Muscle of leg (tissue), 11 donors: ENCODE data around the gene RBM41. TPM values are rescaled to one million over a fixed set of nuclear protein-coding genes. Genes with fewer than 3 reads are reported as not detected.
"Not testable (repeated sequence)": the region's sequence is repeated elsewhere in the genome, so short reads cannot be mapped to it uniquely, and the experiment has no call there.

Experiments
- DNase-seq: peaks from one replicate; pipeline ENCODE4 v3.0.0; 2013
- H3K27ac ChIP-seq: one replicate; pipeline ENCODE4 v1.5.1; 2013; ENCODE audit warnings: mild to moderate bottlenecking, low read length, control low read depth
- H3K27me3 ChIP-seq: one replicate; pipeline ENCODE4 v1.6.1; 2013; ENCODE audit warnings: low read length; ENCODE audit not compliant: control insufficient read depth, insufficient read depth
- H3K36me3 ChIP-seq: one replicate; pipeline ENCODE4 v1.6.1; 2013; ENCODE audit warnings: low read length; ENCODE audit not compliant: control insufficient read depth, insufficient read depth
- H3K4me1 ChIP-seq: one replicate; pipeline ENCODE4 v1.6.1; 2013; ENCODE audit warnings: low read length; ENCODE audit not compliant: control insufficient read depth, insufficient read depth
- H3K4me3 ChIP-seq: one replicate; pipeline ENCODE4 v1.5.1; 2013; ENCODE audit warnings: low read length, control low read depth
- H3K9me3 ChIP-seq: replicated peaks from 2 replicates; pipeline ENCODE4 v1.6.1; 2013; ENCODE audit warnings: low read depth, low read length; ENCODE audit not compliant: control insufficient read depth
- WGBS: methylation state at CpG from one replicate; pipeline ENCODE4 v1.1.5; 2013; ENCODE audit warnings: missing lambda C conversion rate; ENCODE audit not compliant: insufficient coverage; 5-methylcytosine and 5-hydroxymethylcytosine counted together
- polyA plus RNA-seq, 8 donors: library from polyadenylated mRNA; unstranded; fragments of 120-200 nt; gene quantifications; one replicate each; pipeline versions ENCODE4 v1.2.1 to v1.2.3, GENCODE V29; 2013; ENCODE audit warnings: inconsistent platforms in 1 of 8, low replicate concordance in 1 of 8; ENCODE audit not compliant: insufficient read length in 8 of 8, insufficient read depth in 1 of 8
- total RNA-seq: library from RNA; stranded (reverse); fragments of 120-200 nt; gene quantifications from one replicate; pipeline ENCODE4 v1.2.4, GENCODE V29; 2013

RBM41 gene
- total and polyA plus RNA-seq, 9 donors: 5.1 to 13.5 (median 9.9) TPM

GRCh38 chrX:107135049-107135964 lies 16.7 kb upstream of the RBM41 start:
- Histone ChIP-seq H3K9me3 (no peaks in the 10 kb centered on the region), H3K4me3 (no peak overlapping the region), H3K36me3 (no peaks in the 10 kb centered on the region), H3K27ac (no peak overlapping the region), H3K27me3 (peaks cover 3% of the 10 kb centered on the region), H3K4me1 (no peaks in the 10 kb centered on the region)
- WGBS: no CpG with 5 or more reads among the region's 5 CpGs
- DNase-seq: no peak

- Histone ChIP-seq H3K27ac (no peak overlapping the region), H3K36me3 (no peaks in the 10 kb centered on the region), H3K9me3 (no peaks in the 10 kb centered on the region), H3K27me3 (peaks cover 3% of the 10 kb centered on the region), H3K4me1 (no peaks in the 10 kb centered on the region), H3K4me3 (no peak overlapping the region)
- DNase-seq: no peak
Measured at GRCh38 chrX:107123750-107124149, 5.1 kb upstream of the RBM41 start.

DNA sequence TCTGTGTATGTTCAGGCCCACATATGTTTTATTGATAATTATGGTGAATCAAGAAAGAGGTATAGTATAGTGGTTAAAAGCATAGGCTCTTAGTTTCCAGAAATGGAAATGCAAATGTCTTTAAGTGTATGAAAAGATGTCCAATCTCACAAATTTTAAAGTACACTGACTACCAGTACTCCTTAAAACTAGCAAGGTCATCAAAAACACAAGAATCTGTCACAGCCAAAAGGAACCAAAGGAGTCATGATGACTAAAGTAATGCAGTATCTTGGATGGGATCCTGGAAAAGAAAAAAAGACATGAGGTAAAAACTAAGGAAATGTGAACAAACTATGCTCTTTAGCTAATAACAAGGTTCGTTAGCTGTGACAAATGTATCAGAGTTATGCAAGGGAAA lies 661 bp upstream of the RBM41 start:
- H3K9me3 ChIP-seq: no peaks in the 10 kb centered on the region
- no peak for DNase-seq
- peaks cover 9% of the 10 kb centered on the region for H3K36me3 ChIP-seq
- no CpG with 5 or more reads among the region's 1 CpG for WGBS
- no peak overlapping the region for H3K27ac ChIP-seq
- H3K27me3 ChIP-seq: peaks cover 12% of the 10 kb centered on the region
- no peaks in the 10 kb centered on the region for H3K4me1 ChIP-seq
- H3K4me3 ChIP-seq: no peak overlapping the region

DNA sequence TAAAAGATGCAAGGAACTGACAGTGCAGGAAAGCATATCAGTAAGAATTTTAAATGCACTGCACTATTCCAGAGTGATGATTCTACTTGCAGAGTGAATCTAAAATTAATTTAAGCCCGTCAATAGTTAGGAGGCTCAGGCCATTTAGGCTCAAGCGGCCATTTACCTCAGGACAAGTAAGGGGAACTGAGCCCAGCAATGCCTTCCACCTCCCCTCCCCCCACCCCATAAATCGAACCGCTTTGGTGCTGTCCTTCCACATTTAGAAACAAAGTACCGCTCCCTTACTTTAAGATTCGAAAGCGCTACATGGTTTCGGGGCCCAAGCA lies 665 bp downstream of the RBM41 start:
- DNase-seq: peak; percentile 15
- H3K27me3 ChIP-seq: peaks cover 14% of the 10 kb centered on the region
- H3K4me1 ChIP-seq: no peaks in the 10 kb centered on the region
- H3K9me3 ChIP-seq: no peaks in the 10 kb centered on the region
- H3K36me3 ChIP-seq: peaks cover 17% of the 10 kb centered on the region
- WGBS: 16% methylated on average over 4 of the region's 8 CpGs
- peak overlapping the region; percentile 62 for H3K4me3 ChIP-seq
- peak overlapping the region; percentile 53 for H3K27ac ChIP-seq

DNA sequence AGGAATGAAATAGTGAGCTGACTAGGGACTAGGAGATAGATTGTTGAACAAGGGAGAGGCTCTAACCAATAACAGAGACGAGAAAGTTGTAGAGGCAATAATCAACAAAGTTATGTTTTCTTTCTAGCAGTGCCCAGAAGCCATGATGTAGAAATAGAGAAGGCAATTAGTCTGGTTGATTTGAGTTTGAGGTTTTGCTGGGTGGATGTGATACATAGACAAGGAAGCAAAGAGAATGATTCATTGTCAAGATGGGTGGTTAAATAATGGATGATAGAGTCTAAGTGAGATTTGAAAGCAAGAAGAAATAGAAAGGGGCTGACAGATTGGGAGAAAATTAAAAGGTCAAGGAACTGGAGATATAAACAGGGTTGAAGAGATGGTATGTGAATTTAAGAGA lies 11.2 kb downstream of the RBM41 start:
- no peak for DNase-seq
- H3K4me1 ChIP-seq: no peaks in the 10 kb centered on the region
- no peaks in the 10 kb centered on the region for H3K9me3 ChIP-seq
- no peak overlapping the region for H3K27ac ChIP-seq
- WGBS: 100% methylated on average over 1 of the region's 1 CpG
- no peaks in the 10 kb centered on the region for H3K36me3 ChIP-seq
- H3K27me3 ChIP-seq: no peaks in the 10 kb centered on the region
- no peak overlapping the region for H3K4me3 ChIP-seq

DNA sequence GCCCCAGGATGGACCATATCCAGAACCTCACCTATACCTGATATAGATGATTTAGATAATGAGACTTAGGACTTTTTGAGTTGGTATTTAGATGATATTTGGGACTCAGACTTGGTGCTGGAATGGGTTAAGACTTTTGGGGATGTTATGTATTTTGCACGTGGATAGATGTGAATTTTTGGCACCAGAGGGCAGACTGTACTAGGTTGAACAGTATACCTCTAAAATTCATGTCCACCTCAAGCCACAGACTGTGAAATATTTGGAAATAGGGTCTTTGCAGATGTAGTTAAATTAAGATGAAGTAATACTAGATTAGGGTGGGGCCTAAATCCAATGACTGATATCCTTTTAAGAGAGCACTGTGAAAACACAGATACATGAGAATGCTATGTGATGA lies 15.6 kb downstream of the RBM41 start:
- Histone ChIP-seq H3K36me3 (no peaks in the 10 kb centered on the region), H3K4me3 (no peak overlapping the region), H3K4me1 (no peaks in the 10 kb centered on the region), H3K9me3 (no peaks in the 10 kb centered on the region), H3K27me3 (no peaks in the 10 kb centered on the region), H3K27ac (no peak overlapping the region)
- DNase-seq: no peak
- WGBS: no CpG with 5 or more reads among the region's 1 CpG

DNA sequence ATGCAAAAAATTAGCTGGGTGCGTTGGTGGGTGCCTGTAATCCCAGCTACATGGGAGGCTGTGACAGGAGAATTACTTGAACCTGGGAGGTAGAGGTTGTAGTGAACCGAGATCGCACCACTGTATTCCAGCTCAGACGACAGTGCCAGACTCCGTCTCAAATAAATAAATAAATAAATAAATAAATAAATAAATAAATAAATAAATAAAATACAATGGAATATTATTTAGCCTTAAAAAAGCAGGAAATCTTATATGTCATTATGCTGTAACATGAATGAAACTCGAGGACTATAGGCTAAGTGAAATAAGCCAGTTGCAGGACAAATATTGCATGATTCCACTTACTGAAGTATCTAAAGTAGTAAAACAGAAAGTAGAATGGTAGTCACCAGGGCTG lies 42.5 kb downstream of the RBM41 start:
- Histone ChIP-seq H3K27ac (no peak overlapping the region), H3K4me3 (no peak overlapping the region), H3K36me3 (no peaks in the 10 kb centered on the region), H3K4me1 (no peaks in the 10 kb centered on the region), H3K9me3 (peaks cover 15% of the 10 kb centered on the region), H3K27me3 (no peaks in the 10 kb centered on the region)
- no peak for DNase-seq
- no CpG with 5 or more reads among the region's 6 CpGs for WGBS

- not testable (repeated sequence) for H3K36me3 ChIP-seq, H3K4me3 ChIP-seq, H3K27me3 ChIP-seq, H3K27ac ChIP-seq, DNase-seq, H3K4me1 ChIP-seq, H3K9me3 ChIP-seq
- WGBS: 75% methylated on average over 3 of the region's 3 CpGs
Measured at GRCh38 chrX:107057731-107058130, 60.9 kb downstream of the RBM41 start.

DNA sequence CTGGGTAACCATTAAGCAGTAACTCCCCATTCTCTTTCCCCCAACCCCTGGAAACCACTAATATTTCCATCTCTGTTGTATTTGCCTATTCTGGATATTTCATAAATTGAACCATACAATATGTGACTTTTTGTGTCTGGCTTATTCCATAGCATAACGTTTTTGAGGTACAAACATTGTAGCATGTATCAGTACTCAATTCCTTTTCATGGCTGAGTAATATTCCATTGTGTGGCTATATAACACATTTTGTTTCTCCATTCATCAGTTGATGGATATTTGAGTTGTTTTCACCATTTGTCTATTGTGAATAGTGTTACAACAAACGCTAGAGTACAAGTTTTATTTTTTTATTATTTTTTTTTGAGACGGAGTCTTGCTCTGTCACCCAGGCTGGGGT lies 63.6 kb downstream of the RBM41 start:
- no peak overlapping the region for H3K27ac ChIP-seq
- H3K9me3 ChIP-seq: no peaks in the 10 kb centered on the region
- no CpG with 5 or more reads among the region's 3 CpGs for WGBS
- H3K36me3 ChIP-seq: no peaks in the 10 kb centered on the region
- no peak for DNase-seq
- no peak overlapping the region for H3K4me3 ChIP-seq
- H3K27me3 ChIP-seq: peaks cover 2% of the 10 kb centered on the region
- no peaks in the 10 kb centered on the region for H3K4me1 ChIP-seq

- peaks cover 2% of the 10 kb centered on the region for H3K9me3 ChIP-seq
- no peak overlapping the region for H3K4me3 ChIP-seq
- no peaks in the 10 kb centered on the region for H3K36me3 ChIP-seq
- no peaks in the 10 kb centered on the region for H3K4me1 ChIP-seq
- 47% methylated on average over 3 of the region's 6 CpGs for WGBS
- no peak for DNase-seq
- peaks cover 3% of the 10 kb centered on the region for H3K27me3 ChIP-seq
- no peak overlapping the region for H3K27ac ChIP-seq
Measured at GRCh38 chrX:107050195-107050709, 68.4 kb downstream of the RBM41 start.
